ENCODE measurements around the gene MYO7B. TPM values are rescaled to one million over a fixed set of nuclear protein-coding genes. Genes with fewer than 3 reads are reported as not detected.

Gene MYO7B
- total RNA-seq, 4 donors from 2014 or later, result 2.3 to 13.0 (median 4.8) TPM

GRCh38 chr2:127574656-127575055 is 39.2 kb downstream of the MYO7B start:
- no peak for TF ChIP-seq CTCF (IDR thresholded peaks at IDR 0.05)
- no peak for TF ChIP-seq POLR2A (IDR thresholded peaks at IDR 0.05)
- intact Hi-C loops (cut with DNase I; ENCODE audit: low total_unique reads), result no loop called here
- H3K4me3 ChIP-seq (ENCODE audit: low read depth, poor library complexity, severe bottlenecking), result no peak overlapping the region
- peak in 1 of 2 donors; percentile 31 for DNase-seq (ENCODE audit: low spot score in 2 of 2)
- 96% methylated on average over 3 of the region's 3 CpGs for WGBS, 2 donors

GRCh38 chr2:127575185-127575765 is 39.8 kb downstream of the MYO7B start:
- 90 to 92% methylated on average over 4 of the region's 4 CpGs for WGBS, 2 donors
- no peak for DNase-seq (ENCODE audit: low spot score in 2 of 2)
- no peak overlapping the region for H3K4me3 ChIP-seq (ENCODE audit: low read depth, poor library complexity, severe bottlenecking)
- TF ChIP-seq CTCF (IDR thresholded peaks at IDR 0.05) (no peak), POLR2A (IDR thresholded peaks at IDR 0.05) (no peak)
- intact Hi-C loops (cut with DNase I; ENCODE audit: low total_unique reads), result no loop called here

- WGBS, 2 donors, result 30 to 39% methylated on average over 11 of the region's 11 CpGs
- TF ChIP-seq CTCF (IDR thresholded peaks at IDR 0.05), result no peak
- intact Hi-C loops (cut with DNase I; ENCODE audit: low total_unique reads), result no loop called here
- H3K4me3 ChIP-seq (ENCODE audit: low read depth, poor library complexity, severe bottlenecking), result no peak overlapping the region
- no peak for DNase-seq (ENCODE audit: low spot score in 2 of 2)
Measured at GRCh38 chr2:127575941-127576432, 40.5 kb downstream of the MYO7B start.

- 56 to 93% methylated on average over 7 to 25 of the region's 26 CpGs for WGBS, 2 donors
- peak; percentile 27 to 91 for DNase-seq (ENCODE audit: low spot score in 2 of 2)
- no peak overlapping the region for H3K4me3 ChIP-seq (ENCODE audit: low read depth, poor library complexity, severe bottlenecking)
- intact Hi-C loops (cut with DNase I; ENCODE audit: low total_unique reads), result no loop called here
- TF ChIP-seq CTCF (IDR thresholded peaks at IDR 0.05) (no peak), POLR2A (IDR thresholded peaks at IDR 0.05) (no peak)
Measured at GRCh38 chr2:127576433-127577207, 41.1 kb downstream of the MYO7B start.

GRCh38 chr2:127577208-127577475 is 41.7 kb downstream of the MYO7B start:
- 88 to 100% methylated on average over 2 of the region's 2 CpGs for WGBS, 2 donors
- no peak for DNase-seq (ENCODE audit: low spot score in 2 of 2)
- intact Hi-C loops (cut with DNase I; ENCODE audit: low total_unique reads), result no loop called here
- H3K4me3 ChIP-seq (ENCODE audit: low read depth, poor library complexity, severe bottlenecking), result no peak overlapping the region
- TF ChIP-seq POLR2A (IDR thresholded peaks at IDR 0.05), result no peak

GRCh38 chr2:127577503-127577902 is 42.0 kb downstream of the MYO7B start:
- no peak overlapping the region for H3K4me3 ChIP-seq (ENCODE audit: low read depth, poor library complexity, severe bottlenecking)
- 95% methylated on average over 12 of the region's 12 CpGs for WGBS, 2 donors
- peak in 1 of 2 donors; percentile 48 for DNase-seq (ENCODE audit: low spot score in 2 of 2)
- TF ChIP-seq CTCF (IDR thresholded peaks at IDR 0.05), result no peak
- no peak for TF ChIP-seq POLR2A (IDR thresholded peaks at IDR 0.05)
- intact Hi-C loops (cut with DNase I; ENCODE audit: low total_unique reads), result no loop called here

All from lower leg skin (tissue), 4 donors.